ENCODE results near the gene UBE3D.
"Not testable (repeated sequence)": the region's sequence is repeated elsewhere in the genome, so short reads cannot be mapped to it uniquely, and the experiment has no call there.

Gene UBE3D

GRCh38 chr6:83055366-83055964 lies 10.2 kb downstream of the UBE3D start:
- DNase-seq (ENCODE audit: low spot score), result peak; percentile 40

- no peak for DNase-seq (ENCODE audit: low spot score)
Observed at GRCh38 chr6:83053678-83054077, 12.0 kb downstream of the UBE3D start.

GRCh38 chr6:83051377-83052172 lies 14.1 kb downstream of the UBE3D start:
- no peak for DNase-seq (ENCODE audit: low spot score)

GRCh38 chr6:83047065-83047754 lies 18.4 kb downstream of the UBE3D start:
- no peak for DNase-seq (ENCODE audit: low spot score)

- DNase-seq (ENCODE audit: low spot score), result no peak
Observed at GRCh38 chr6:83044091-83044768, 21.4 kb downstream of the UBE3D start.

- no peak for DNase-seq (ENCODE audit: low spot score)
Observed at GRCh38 chr6:83042467-83043053, 23.1 kb downstream of the UBE3D start.

- no peak for DNase-seq (ENCODE audit: low spot score)
Observed at GRCh38 chr6:83038246-83038645, 27.4 kb downstream of the UBE3D start.

- DNase-seq (ENCODE audit: low spot score), result no peak
Observed at GRCh38 chr6:83031689-83032088, 34.0 kb downstream of the UBE3D start.

- DNase-seq (ENCODE audit: low spot score), result no peak
Observed at GRCh38 chr6:83019741-83020140, 45.9 kb downstream of the UBE3D start.

GRCh38 chr6:83011131-83011530 lies 54.5 kb downstream of the UBE3D start:
- not testable (repeated sequence) for DNase-seq (ENCODE audit: low spot score)

GRCh38 chr6:83008626-83009025 lies 57.0 kb downstream of the UBE3D start:
- no peak for DNase-seq (ENCODE audit: low spot score)

- no peak for DNase-seq (ENCODE audit: low spot score)
Observed at GRCh38 chr6:83006270-83006905, 59.3 kb downstream of the UBE3D start.

GRCh38 chr6:82996156-82996555 lies 69.5 kb downstream of the UBE3D start:
- DNase-seq (ENCODE audit: low spot score), result no peak

GRCh38 chr6:82995066-82995465 lies 70.6 kb downstream of the UBE3D start:
- no peak for DNase-seq (ENCODE audit: low spot score)

- no peak for DNase-seq (ENCODE audit: low spot score)
Observed at GRCh38 chr6:82989736-82990290, 75.8 kb downstream of the UBE3D start.

- DNase-seq (ENCODE audit: low spot score), result no peak
Observed at GRCh38 chr6:82988930-82989351, 76.7 kb downstream of the UBE3D start.

- DNase-seq (ENCODE audit: low spot score), result no peak
Observed at GRCh38 chr6:82987951-82988350, 77.7 kb downstream of the UBE3D start.

GRCh38 chr6:82987416-82987815 lies 78.2 kb downstream of the UBE3D start:
- DNase-seq (ENCODE audit: low spot score), result no peak

- no peak for DNase-seq (ENCODE audit: low spot score)
Observed at GRCh38 chr6:82984720-82985119, 80.9 kb downstream of the UBE3D start.

GRCh38 chr6:82980086-82980485 lies 85.6 kb downstream of the UBE3D start:
- no peak for DNase-seq (ENCODE audit: low spot score)

- DNase-seq (ENCODE audit: low spot score), result no peak
Observed at GRCh38 chr6:82979657-82980056, 86.0 kb downstream of the UBE3D start.

Measured in hepatic stellate cell (primary cell).